Measurements from ENCODE around the gene SF1.

DNA sequence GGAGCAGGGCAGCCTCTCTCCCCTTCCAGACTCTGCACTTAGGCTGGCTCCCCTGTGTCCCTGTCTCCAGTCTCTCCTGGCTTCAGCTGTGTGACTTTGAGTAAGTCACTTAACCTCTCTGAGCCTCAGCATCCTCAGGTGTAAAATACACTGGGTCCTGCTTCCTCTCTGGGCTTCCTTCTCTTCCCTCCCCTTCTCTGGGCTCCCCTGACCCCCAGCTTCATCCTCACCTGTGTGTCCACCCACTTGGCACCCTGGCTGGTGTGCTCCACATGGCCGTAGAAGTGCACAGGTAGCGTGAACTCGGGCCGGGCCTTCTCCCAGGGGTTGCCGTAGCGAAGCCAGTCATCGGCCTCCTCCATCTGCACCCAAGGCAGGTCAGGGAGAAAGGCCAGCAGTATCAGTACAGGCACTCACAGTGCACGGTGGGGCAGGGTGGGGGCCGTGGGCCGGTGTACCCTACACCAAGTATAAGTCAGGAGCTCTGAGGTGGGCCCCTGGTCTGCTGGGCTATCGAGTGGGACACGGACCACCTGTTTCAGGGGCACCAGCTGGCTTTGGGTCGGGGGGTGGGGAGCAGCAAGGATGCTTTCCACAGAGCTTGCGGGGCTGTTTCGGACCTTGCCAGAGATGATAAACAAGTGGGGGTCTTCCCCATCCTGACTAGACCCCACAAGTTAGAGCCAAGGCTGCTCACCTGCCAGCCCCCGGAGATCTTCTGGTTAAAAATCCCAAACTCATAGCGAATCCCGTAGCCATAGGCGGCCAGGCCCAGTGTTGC is 20.6 kb downstream of the SF1 start:
- TF ChIP-seq SIN3A (IDR thresholded peaks at IDR 0.05; ENCODE audit: borderline replicate concordance, insufficient read depth, low read depth, low read length): no peak
- TF ChIP-seq REST (IDR thresholded peaks at IDR 0.05; ENCODE audit: insufficient read depth in 1 of 2, low read depth in 2 of 2, low read length in 1 of 2): no peak
- TF ChIP-seq, protein P1, sequence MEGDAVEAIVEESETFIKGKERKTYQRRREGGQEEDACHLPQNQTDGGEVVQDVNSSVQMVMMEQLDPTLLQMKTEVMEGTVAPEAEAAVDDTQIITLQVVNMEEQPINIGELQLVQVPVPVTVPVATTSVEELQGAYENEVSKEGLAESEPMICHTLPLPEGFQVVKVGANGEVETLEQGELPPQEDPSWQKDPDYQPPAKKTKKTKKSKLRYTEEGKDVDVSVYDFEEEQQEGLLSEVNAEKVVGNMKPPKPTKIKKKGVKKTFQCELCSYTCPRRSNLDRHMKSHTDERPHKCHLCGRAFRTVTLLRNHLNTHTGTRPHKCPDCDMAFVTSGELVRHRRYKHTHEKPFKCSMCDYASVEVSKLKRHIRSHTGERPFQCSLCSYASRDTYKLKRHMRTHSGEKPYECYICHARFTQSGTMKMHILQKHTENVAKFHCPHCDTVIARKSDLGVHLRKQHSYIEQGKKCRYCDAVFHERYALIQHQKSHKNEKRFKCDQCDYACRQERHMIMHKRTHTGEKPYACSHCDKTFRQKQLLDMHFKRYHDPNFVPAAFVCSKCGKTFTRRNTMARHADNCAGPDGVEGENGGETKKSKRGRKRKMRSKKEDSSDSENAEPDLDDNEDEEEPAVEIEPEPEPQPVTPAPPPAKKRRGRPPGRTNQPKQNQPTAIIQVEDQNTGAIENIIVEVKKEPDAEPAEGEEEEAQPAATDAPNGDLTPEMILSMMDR (IDR thresholded peaks at IDR 0.05): no peak
- no peak for TF ChIP-seq POLR2AphosphoS5 (IDR thresholded peaks at IDR 0.05; ENCODE audit: low read depth, low read length)
